GM23248 (cell line): Measurements from ENCODE around the gene UQCRQ. TPM values are rescaled to one million over a fixed set of nuclear protein-coding genes. Genes with fewer than 3 reads are reported as not detected.

Experiments
- DNase-seq: peaks from one replicate; pipeline ENCODE4 v3.0.0-alpha.2; 2015
- H2AFZ ChIP-seq: fragments of 200-600 bp; sonication (generic); 2 replicates; pipeline ENCODE4 v1.6.1; 2016; ENCODE audit warnings: antibody characterized with exemption
- H3F3A ChIP-seq: fragments of 200-600 bp; sonication (generic); 2 replicates; pipeline ENCODE4 v1.6.1; 2016; ENCODE audit warnings: mild to moderate bottlenecking, antibody characterized with exemption, mixed run types; ENCODE audit not compliant: insufficient read depth
- H3K27ac ChIP-seq: fragments of 200-600 bp; sonication (generic); 2 replicates; pipeline ENCODE4 v1.5.1; 2016; ENCODE audit warnings: mild to moderate bottlenecking
- H3K27me3 ChIP-seq: fragments of 200-600 bp; sonication (generic); replicated peaks from 2 replicates; pipeline ENCODE4 v1.6.1; 2016; ENCODE audit warnings: mild to moderate bottlenecking; ENCODE audit not compliant: insufficient read depth
- H3K36me3 ChIP-seq: fragments of 200-600 bp; sonication (generic); 2 replicates; pipeline ENCODE4 v1.6.1; 2016; ENCODE audit warnings: low read depth, mild to moderate bottlenecking
- H3K4me1 ChIP-seq: fragments of 200-600 bp; sonication (generic); 2 replicates; pipeline ENCODE4 v1.6.1; 2016; ENCODE audit warnings: mild to moderate bottlenecking; ENCODE audit not compliant: insufficient read depth
- H3K4me2 ChIP-seq: fragments of 200-600 bp; sonication (generic); one replicate; pipeline ENCODE4 v1.6.1; 2016; ENCODE audit warnings: mild to moderate bottlenecking; ENCODE audit not compliant: unreplicated experiment
- H3K4me3 ChIP-seq: fragments of 200-600 bp; sonication (generic); 2 replicates; pipeline ENCODE4 v1.5.1; 2016; ENCODE audit warnings: mild to moderate bottlenecking
- H3K79me2 ChIP-seq: fragments of 200-600 bp; sonication (generic); 2 replicates; pipeline ENCODE4 v1.6.1; 2016; ENCODE audit warnings: mild to moderate bottlenecking; ENCODE audit not compliant: insufficient read depth
- H3K9ac ChIP-seq: fragments of 200-600 bp; sonication (generic); 2 replicates; pipeline ENCODE4 v1.6.1; 2016; ENCODE audit warnings: mild to moderate bottlenecking
- H3K9me2 ChIP-seq: fragments of 200-600 bp; sonication (generic); 2 replicates; pipeline ENCODE4 v1.6.1; 2016; ENCODE audit warnings: mixed run types, mild to moderate bottlenecking, moderate library complexity; ENCODE audit not compliant: insufficient read depth
- H3K9me3 ChIP-seq: fragments of 200-600 bp; sonication (generic); one replicate; pipeline ENCODE4 v1.6.1; 2017; ENCODE audit warnings: low read depth
- H4K20me1 ChIP-seq: fragments of 200-600 bp; sonication (generic); 2 replicates; pipeline ENCODE4 v1.6.0; 2016; ENCODE audit not compliant: insufficient read depth
- EZH2 ChIP-seq: fragments of 200-600 bp; sonication (generic); IDR thresholded peaks from 2 replicates; pipeline ENCODE4 v1.6.1; 2018; ENCODE audit warnings: antibody characterized with exemption, mild to moderate bottlenecking; ENCODE audit not compliant: insufficient read depth, poor library complexity, severe bottlenecking
- EZH2phosphoT487 ChIP-seq: fragments of 200-600 bp; sonication (generic); IDR thresholded peaks from 2 replicates; pipeline ENCODE4 v1.6.1; 2018; ENCODE audit warnings: antibody characterized with exemption, moderate library complexity, mild to moderate bottlenecking, low read depth; ENCODE audit not compliant: insufficient read depth
- WGBS, 2 experiments: methylation state at CpG; one replicate each; pipeline ENCODE4 v1.1.6; 2015 to 2017; ENCODE audit warnings: low lambda C conversion rate in 2 of 2, low coverage in 1 of 2; ENCODE audit errors: missing lambda C conversion rate in 2 of 2; 5-methylcytosine and 5-hydroxymethylcytosine counted together
- in situ Hi-C: fragments of 300-500 bp; cut with MboI; formaldehyde crosslinking; loops from 2 replicates; pipeline ENCODE4 v1.15.0; 2020
- polyA plus RNA-seq: library from polyadenylated mRNA; unstranded; fragments of >200 nt; fragmentation: Nextera tagmentation; extraction: Ambion mirVana; gene quantifications from 2 replicates; pipeline ENCODE4 v1.2.1, GENCODE V29; 2016
- total RNA-seq: library from RNA; depleted of rRNA; stranded (reverse); fragments of >200 nt; shearing (Covaris generic); gene quantifications from 2 replicates; pipeline ENCODE4 v1.2.3, GENCODE V29; 2014

The UQCRQ gene
- total and polyA plus RNA-seq, 2 experiments from 2014 or later = 138 to 1,006 TPM

- Histone ChIP-seq H3K9ac (peak overlapping the region; percentile 97; the same call in 1 of the 2 replicates), H3K27ac (no peak overlapping the region), H3K36me3 (peaks cover 12% of the 10 kb centered on the region; the same call in 1 of the 2 replicates), H2AFZ (no peak overlapping the region), H3K4me1 (peaks cover 15% of the 10 kb centered on the region), H3F3A (peaks cover 62% of the 10 kb centered on the region), H4K20me1 (no peaks in the 10 kb centered on the region), H3K4me3 (no peak overlapping the region), H3K27me3 (no peaks in the 10 kb centered on the region), H3K9me2 (no peaks in the 10 kb centered on the region), H3K4me2 (no peak overlapping the region), H3K79me2 (peaks cover 29% of the 10 kb centered on the region), H3K9me3 (no peaks in the 10 kb centered on the region)
- 98 to 100% methylated on average over 4 of the region's 4 CpGs for WGBS, 2 experiments
- TF ChIP-seq EZH2phosphoT487 = no peak
- no peak for TF ChIP-seq EZH2
- in situ Hi-C loops = no loop called here
- DNase-seq = no peak
Observed at GRCh38 chr5:132868754-132869153, 2.3 kb downstream of the UQCRQ start.

GRCh38 chr5:132870801-132871200 is 4.4 kb downstream of the UQCRQ start:
- Histone ChIP-seq H3K9ac (no peak overlapping the region), H3K4me2 (no peak overlapping the region), H3K36me3 (peaks cover 17% of the 10 kb centered on the region; the same call in 1 of the 2 replicates), H3K9me3 (no peaks in the 10 kb centered on the region), H3K27me3 (no peaks in the 10 kb centered on the region), H3K27ac (no peak overlapping the region), H4K20me1 (no peaks in the 10 kb centered on the region), H3K4me3 (no peak overlapping the region), H3K4me1 (peaks cover 13% of the 10 kb centered on the region), H2AFZ (no peak overlapping the region), H3K9me2 (no peaks in the 10 kb centered on the region), H3F3A (peaks cover 71% of the 10 kb centered on the region), H3K79me2 (peaks cover 34% of the 10 kb centered on the region)
- TF ChIP-seq EZH2phosphoT487 (no peak), EZH2 (no peak)
- in situ Hi-C loops = no loop called here
- no peak for DNase-seq
- 51 to 59% methylated on average over 2 of the region's 2 CpGs for WGBS, 2 experiments

- DNase-seq = no peak
- Histone ChIP-seq H3K79me2 (peaks cover 34% of the 10 kb centered on the region), H3K27ac (no peak overlapping the region), H3K27me3 (no peaks in the 10 kb centered on the region), H4K20me1 (no peaks in the 10 kb centered on the region), H3K36me3 (peaks cover 17% of the 10 kb centered on the region; the same call in 1 of the 2 replicates), H3K9me2 (no peaks in the 10 kb centered on the region), H3K9me3 (no peaks in the 10 kb centered on the region), H2AFZ (no peak overlapping the region), H3K4me1 (peaks cover 17% of the 10 kb centered on the region), H3K4me2 (no peak overlapping the region), H3K9ac (no peak overlapping the region), H3K4me3 (no peak overlapping the region), H3F3A (peaks cover 73% of the 10 kb centered on the region)
- 79 to 86% methylated on average over 5 of the region's 5 CpGs for WGBS, 2 experiments
- in situ Hi-C loops = no loop called here
- no peak for TF ChIP-seq EZH2phosphoT487
- no peak for TF ChIP-seq EZH2
Observed at GRCh38 chr5:132871459-132872284, 5.2 kb downstream of the UQCRQ start.

GRCh38 chr5:132872788-132873118 is 6.3 kb downstream of the UQCRQ start:
- Histone ChIP-seq H3K4me1 (peaks cover 19% of the 10 kb centered on the region), H3K27ac (peak overlapping the region; percentile 25; the same call in 1 of the 2 replicates), H3K27me3 (no peaks in the 10 kb centered on the region), H4K20me1 (no peaks in the 10 kb centered on the region), H2AFZ (no peak overlapping the region), H3K9me3 (no peaks in the 10 kb centered on the region), H3K79me2 (peaks cover 34% of the 10 kb centered on the region), H3F3A (peaks cover 76% of the 10 kb centered on the region), H3K9ac (no peak overlapping the region), H3K4me3 (no peak overlapping the region), H3K9me2 (no peaks in the 10 kb centered on the region), H3K4me2 (no peak overlapping the region), H3K36me3 (peaks cover 22% of the 10 kb centered on the region; the same call in 1 of the 2 replicates)
- DNase-seq = no peak
- 95 to 97% methylated on average over 1 of the region's 1 CpG for WGBS, 2 experiments
- in situ Hi-C loops = no loop called here
- TF ChIP-seq EZH2phosphoT487 = no peak
- no peak for TF ChIP-seq EZH2
